HL-60 (cell line): ENCODE results near the gene DUSP1.

Experiments used
- DNase-seq, 2 experiments: peaks; one replicate each; pipeline ENCODE4 v3.0.0-alpha.2; 2010 to 2020; ENCODE audit warnings: low read depth in 1 of 2, low spot score in 1 of 2
- H3K27ac ChIP-seq: fragments of 250-450 bp; sonication (Bioruptor Pico); replicated peaks from 2 replicates; pipeline ENCODE4 v1.5.1; 2020; ENCODE audit warnings: mild to moderate bottlenecking, moderate library complexity
- H3K27me3 ChIP-seq: fragments of 250-450 bp; sonication (Bioruptor Pico); 2 replicates; pipeline ENCODE4 v1.5.1; 2021; ENCODE audit warnings: mild to moderate bottlenecking, moderate library complexity; ENCODE audit not compliant: insufficient read depth, poor library complexity, severe bottlenecking
- H3K4me3 ChIP-seq: replicated peaks from 2 replicates; pipeline ENCODE4 v1.5.1; 2011; ENCODE audit warnings: mild to moderate bottlenecking, control low read depth, low read length; ENCODE audit not compliant: insufficient read depth
- GABPA ChIP-seq: IDR thresholded peaks from 2 replicates; pipeline ENCODE4 v1.6.1; 2012; ENCODE audit warnings: low read depth
- POLR2AphosphoS5 ChIP-seq: IDR thresholded peaks from 2 replicates; pipeline ENCODE4 v1.6.1; 2012; ENCODE audit warnings: low read depth
- REST ChIP-seq: IDR thresholded peaks from 2 replicates; pipeline ENCODE4 v1.6.1; 2012; ENCODE audit warnings: low read depth; ENCODE audit not compliant: insufficient replicate concordance
- SPI1 ChIP-seq: IDR thresholded peaks from 2 replicates; pipeline ENCODE4 v1.6.1; 2012; ENCODE audit warnings: low read depth, mild to moderate bottlenecking, borderline replicate concordance
- TF ChIP-seq, protein P1 (sequence below): IDR thresholded peaks from one replicate; pipeline ENCODE4 v1.5.1; 2011; ENCODE audit warnings: low read length, control low read depth, inconsistent platforms; ENCODE audit not compliant: insufficient read depth

Gene DUSP1

GRCh38 chr5:172798422-172799215 is 27.6 kb upstream of the DUSP1 start:
- no peak overlapping the region for H3K27ac ChIP-seq

GRCh38 chr5:172797771-172798191 is 26.8 kb upstream of the DUSP1 start:
- Histone ChIP-seq H3K4me3 (no peak overlapping the region), H3K27ac (no peak overlapping the region), H3K27me3 (no peaks in the 10 kb centered on the region)
- TF ChIP-seq, protein P1, sequence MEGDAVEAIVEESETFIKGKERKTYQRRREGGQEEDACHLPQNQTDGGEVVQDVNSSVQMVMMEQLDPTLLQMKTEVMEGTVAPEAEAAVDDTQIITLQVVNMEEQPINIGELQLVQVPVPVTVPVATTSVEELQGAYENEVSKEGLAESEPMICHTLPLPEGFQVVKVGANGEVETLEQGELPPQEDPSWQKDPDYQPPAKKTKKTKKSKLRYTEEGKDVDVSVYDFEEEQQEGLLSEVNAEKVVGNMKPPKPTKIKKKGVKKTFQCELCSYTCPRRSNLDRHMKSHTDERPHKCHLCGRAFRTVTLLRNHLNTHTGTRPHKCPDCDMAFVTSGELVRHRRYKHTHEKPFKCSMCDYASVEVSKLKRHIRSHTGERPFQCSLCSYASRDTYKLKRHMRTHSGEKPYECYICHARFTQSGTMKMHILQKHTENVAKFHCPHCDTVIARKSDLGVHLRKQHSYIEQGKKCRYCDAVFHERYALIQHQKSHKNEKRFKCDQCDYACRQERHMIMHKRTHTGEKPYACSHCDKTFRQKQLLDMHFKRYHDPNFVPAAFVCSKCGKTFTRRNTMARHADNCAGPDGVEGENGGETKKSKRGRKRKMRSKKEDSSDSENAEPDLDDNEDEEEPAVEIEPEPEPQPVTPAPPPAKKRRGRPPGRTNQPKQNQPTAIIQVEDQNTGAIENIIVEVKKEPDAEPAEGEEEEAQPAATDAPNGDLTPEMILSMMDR = no peak
- TF ChIP-seq GABPA (no peak), REST (no peak), SPI1 (no peak), POLR2AphosphoS5 (no peak)
- DNase-seq = no peak

More at GRCh38 chr5:172798422-172799215, 27.6 kb upstream of the DUSP1 start:
- Histone ChIP-seq H3K27me3 (no peaks in the 10 kb centered on the region), H3K4me3 (no peak overlapping the region)
- peak; percentile 78 to 89 for DNase-seq
- TF ChIP-seq GABPA (no peak), SPI1 (peak; percentile 58)

GRCh38 chr5:172796306-172796705 is 25.3 kb upstream of the DUSP1 start:
- H3K4me3 ChIP-seq = no peak overlapping the region
- TF ChIP-seq, protein P1 = no peak
- TF ChIP-seq GABPA (no peak), REST (no peak), POLR2AphosphoS5 (no peak), SPI1 (no peak)
- no peaks in the 10 kb centered on the region for H3K27me3 ChIP-seq
- H3K27ac ChIP-seq = no peak overlapping the region
- DNase-seq = no peak

DNA sequence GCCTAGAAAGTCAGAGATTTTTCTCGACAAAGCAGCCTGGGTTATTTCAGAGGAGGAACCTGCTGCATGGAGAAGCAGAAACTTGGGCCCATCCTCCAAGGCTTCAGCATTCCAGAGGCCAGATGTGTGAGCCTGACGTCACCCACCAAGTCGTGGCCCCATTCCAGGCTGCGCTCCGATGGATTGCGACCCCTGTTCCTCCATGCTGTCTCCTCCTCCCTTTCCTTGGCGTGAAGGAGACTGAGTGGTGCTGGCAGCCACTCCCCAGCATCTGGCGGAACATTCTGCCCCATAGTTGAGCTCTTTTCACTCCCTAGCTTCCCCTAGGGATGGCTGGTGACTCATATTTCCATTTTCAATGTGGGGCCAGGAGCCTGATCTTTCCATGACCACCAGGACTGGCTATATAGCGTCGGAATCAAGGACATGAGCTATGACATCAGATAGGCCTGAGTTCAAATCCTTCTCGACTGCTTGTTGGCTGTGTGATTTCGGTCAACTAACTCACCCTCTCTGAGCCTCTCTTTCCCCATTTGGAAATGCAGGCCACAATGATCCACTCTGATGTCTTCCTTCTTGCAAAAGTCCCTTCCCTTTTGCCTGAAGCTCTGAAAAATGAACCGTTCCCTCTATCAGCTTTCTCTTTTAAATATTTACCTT is 24.5 kb upstream of the DUSP1 start:
- TF ChIP-seq GABPA = no peak
- TF ChIP-seq, protein P1 = no peak
- TF ChIP-seq SPI1 = no peak
- no peak for TF ChIP-seq POLR2AphosphoS5
- no peak for TF ChIP-seq REST
- Histone ChIP-seq H3K27ac (no peak overlapping the region), H3K27me3 (no peaks in the 10 kb centered on the region), H3K4me3 (no peak overlapping the region)
- DNase-seq = no peak
